Stimulated activated naive B cell treated with anti-CD40 and anti-IgM and Interleukin-4, amounts not matched to agents 10 μg/mL and 1 μg/mL and 100 μg/mL, for 72 hours (primary cell): Measurements from ENCODE around the gene HTN1.

Experiments
- ATAC-seq, 2 donors: fragments of 150-1000 bp; cut with Tn5 transposase; replicated peaks; 2 replicates each; pipeline ENCODE4 v1.10.0; 2021; ENCODE audit warnings: moderate library complexity in 1 of 2
- DNase-seq: peaks from one replicate; pipeline ENCODE4 v3.0.0; 2021
- H3K27ac Mint-ChIP-seq: one replicate; pipeline ENCODE4 v1.8.0; 2022; ENCODE audit warnings: mild to moderate bottlenecking, mixed read lengths
- H3K27me3 Mint-ChIP-seq, 2 donors: one replicate each; pipeline ENCODE4 v1.8.0; 2022; ENCODE audit warnings: mixed read lengths in 2 of 2
- H3K36me3 Mint-ChIP-seq, 2 donors: one replicate each; pipeline ENCODE4 v1.8.0; 2022; ENCODE audit warnings: mixed read lengths in 2 of 2, mild to moderate bottlenecking in 1 of 2
- H3K4me1 Mint-ChIP-seq, 2 donors: one replicate each; pipeline ENCODE4 v1.8.0; 2022; ENCODE audit warnings: mixed read lengths in 2 of 2, mild to moderate bottlenecking in 1 of 2
- H3K4me3 Mint-ChIP-seq, 2 donors: one replicate each; pipeline ENCODE4 v1.8.0; 2022; ENCODE audit warnings: mild to moderate bottlenecking in 2 of 2, mixed read lengths in 2 of 2, moderate library complexity in 1 of 2
- H3K9me3 Mint-ChIP-seq, 2 donors: one replicate each; pipeline ENCODE4 v1.8.0; 2022; ENCODE audit warnings: mixed read lengths in 2 of 2, mild to moderate bottlenecking in 1 of 2

HTN1 gene

DNA sequence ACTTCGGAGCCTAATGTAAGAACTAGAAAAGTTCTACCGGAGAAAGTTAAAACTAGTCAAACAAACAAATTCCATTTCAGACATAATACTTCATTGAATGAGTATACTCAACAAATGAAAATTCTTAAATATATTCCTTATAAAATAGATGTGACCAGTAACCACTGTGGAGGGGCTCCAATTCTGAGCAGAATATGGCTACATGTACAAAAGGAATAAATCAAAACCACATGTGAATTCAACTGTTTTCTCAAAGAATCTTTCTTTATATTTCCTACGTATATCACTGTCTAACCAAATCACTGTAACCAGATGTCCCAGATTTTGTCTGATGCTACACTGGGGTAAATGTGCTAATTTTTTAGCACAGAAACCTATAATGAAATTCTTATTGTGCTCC is 49.0 kb downstream of the HTN1 start:
- Mint-ChIP-seq H3K4me1 (no peaks in the 10 kb centered on the region), H3K27me3 (no peaks in the 10 kb centered on the region), H3K27ac (no peak overlapping the region), H3K9me3 (no peaks in the 10 kb centered on the region), H3K4me3 (no peak overlapping the region), H3K36me3 (no peaks in the 10 kb centered on the region)
- no peak for ATAC-seq
- no peak for DNase-seq
